Astrocyte of the spinal cord (primary cell): Measurements from ENCODE around the gene NOXRED1.

ENCODE experiments used
- DNase-seq: peaks from one replicate; pipeline ENCODE4 v3.0.0; 2011; ENCODE audit warnings: low read depth, low spot score
- H3K4me3 ChIP-seq: 2 replicates; pipeline ENCODE4 v1.5.1; 2011; ENCODE audit warnings: low read depth, mild to moderate bottlenecking, low read length, moderate library complexity
- CTCF ChIP-seq: IDR thresholded peaks from 2 replicates; pipeline ENCODE4 v1.5.1; 2012; ENCODE audit warnings: low read depth, mild to moderate bottlenecking, low read length, inconsistent platforms
- in situ Hi-C: cut with HindIII; loops from 2 replicates; pipeline ENCODE4 v1.10.0; 2017; ENCODE audit warnings: low sequenced_read_pairs

The NOXRED1 gene

DNA sequence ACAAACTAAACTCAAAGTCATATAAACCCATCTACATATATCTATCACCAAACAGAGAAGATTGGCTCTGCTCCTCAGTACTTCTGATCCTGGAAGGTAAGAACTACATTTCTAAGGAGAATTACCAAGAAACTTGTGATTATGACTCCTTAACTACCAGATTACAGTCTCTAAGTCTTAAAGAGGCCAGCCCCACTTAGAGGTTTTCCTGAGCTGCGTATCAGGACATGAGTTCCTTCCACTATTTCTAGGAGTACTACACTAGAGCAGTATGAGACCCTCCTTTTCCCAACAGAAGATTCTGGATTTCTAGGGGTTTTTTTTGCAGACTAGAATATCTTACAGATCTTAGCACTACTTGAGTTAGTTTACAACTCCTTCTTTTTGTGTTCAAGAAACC lies at the start of gene NOXRED1:
TSS of gene NOXRED1 (minus strand) at position 101 of the 400 bp plus-strand sequence. CDS start 634 bp downstream, outside the sequence.
- in situ Hi-C loops: no loop called here
- no peak for TF ChIP-seq CTCF
- H3K4me3 ChIP-seq: no peak within 1 kb of the TSS

GRCh38 chr14:77470224-77470870 lies 47.0 kb upstream of the NOXRED1 start:
- no peak for DNase-seq
- no peak for TF ChIP-seq CTCF
- in situ Hi-C loops: no loop called here
- H3K4me3 ChIP-seq: no peak overlapping the region

More for the DNA sequence above, at the start of gene NOXRED1:
- no peak for DNase-seq

- no peak for TF ChIP-seq CTCF
- no peak for DNase-seq
- no peak overlapping the region for H3K4me3 ChIP-seq
- in situ Hi-C loops: no loop called here
Measured at GRCh38 chr14:77469539-77469938, 46.2 kb upstream of the NOXRED1 start.

- in situ Hi-C loops: no loop called here
Measured at GRCh38 chr14:77469067-77469505, 45.8 kb upstream of the NOXRED1 start.

GRCh38 chr14:77467801-77468200 lies 44.5 kb upstream of the NOXRED1 start:
- no peak for DNase-seq
- H3K4me3 ChIP-seq: no peak overlapping the region
- no peak for TF ChIP-seq CTCF
- in situ Hi-C loops: no loop called here

More at GRCh38 chr14:77469067-77469505, 45.8 kb upstream of the NOXRED1 start:
- TF ChIP-seq CTCF: no peak
- DNase-seq: no peak
- no peak overlapping the region for H3K4me3 ChIP-seq

GRCh38 chr14:77459072-77459723 lies 35.9 kb upstream of the NOXRED1 start:
- H3K4me3 ChIP-seq: peak overlapping the region; percentile 99
- TF ChIP-seq CTCF: peak; percentile 81
- peak; percentile 81 for DNase-seq
- in situ Hi-C loops: no loop called here
